Measurements from ENCODE around the gene GPR37L1.

The GPR37L1 gene

DNA sequence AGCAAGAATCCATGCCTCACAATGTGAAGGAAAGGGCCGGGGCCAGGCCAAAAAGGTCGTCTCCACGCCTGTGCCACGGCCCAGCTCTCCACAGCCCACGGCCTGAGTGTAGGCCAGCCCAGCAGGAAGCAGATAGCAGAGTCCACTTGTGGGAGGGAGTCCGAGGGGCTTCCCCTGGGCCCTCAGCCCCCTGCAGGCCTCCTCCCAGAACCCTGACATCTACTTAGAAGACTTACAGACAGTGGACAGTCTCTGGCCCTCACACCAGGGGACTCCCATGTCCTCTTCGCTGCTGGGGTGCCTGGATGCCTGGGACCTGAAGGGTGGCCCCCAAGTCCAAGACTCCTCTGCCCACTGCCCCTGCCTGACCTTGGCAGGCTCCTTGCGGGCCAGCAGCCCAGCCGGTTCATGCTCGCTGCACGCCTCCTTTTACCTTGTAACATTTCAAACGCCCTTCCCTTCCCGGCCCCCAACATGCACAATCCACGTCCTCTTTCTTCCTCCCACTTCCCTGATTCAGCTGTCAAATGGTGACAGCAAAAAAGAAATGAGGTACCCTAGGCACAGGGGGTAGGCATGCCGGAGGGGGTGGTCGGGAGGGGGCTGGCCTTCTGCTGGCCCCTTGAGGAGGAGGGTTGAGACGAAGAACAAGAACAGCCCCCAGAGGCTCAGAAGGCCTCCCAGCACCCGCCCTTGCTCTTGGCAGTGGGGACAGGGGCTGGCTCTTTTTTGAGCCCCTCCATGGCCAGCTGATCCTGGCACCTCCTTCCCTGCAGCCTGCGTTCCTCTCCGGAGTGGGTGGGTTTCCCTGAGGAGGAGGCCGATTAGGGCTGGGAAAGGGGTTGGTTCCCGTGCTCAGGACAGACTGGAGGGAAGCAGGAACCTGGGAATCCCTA is 38.7 kb downstream of the GPR37L1 start:
- TF ChIP-seq, protein P1, sequence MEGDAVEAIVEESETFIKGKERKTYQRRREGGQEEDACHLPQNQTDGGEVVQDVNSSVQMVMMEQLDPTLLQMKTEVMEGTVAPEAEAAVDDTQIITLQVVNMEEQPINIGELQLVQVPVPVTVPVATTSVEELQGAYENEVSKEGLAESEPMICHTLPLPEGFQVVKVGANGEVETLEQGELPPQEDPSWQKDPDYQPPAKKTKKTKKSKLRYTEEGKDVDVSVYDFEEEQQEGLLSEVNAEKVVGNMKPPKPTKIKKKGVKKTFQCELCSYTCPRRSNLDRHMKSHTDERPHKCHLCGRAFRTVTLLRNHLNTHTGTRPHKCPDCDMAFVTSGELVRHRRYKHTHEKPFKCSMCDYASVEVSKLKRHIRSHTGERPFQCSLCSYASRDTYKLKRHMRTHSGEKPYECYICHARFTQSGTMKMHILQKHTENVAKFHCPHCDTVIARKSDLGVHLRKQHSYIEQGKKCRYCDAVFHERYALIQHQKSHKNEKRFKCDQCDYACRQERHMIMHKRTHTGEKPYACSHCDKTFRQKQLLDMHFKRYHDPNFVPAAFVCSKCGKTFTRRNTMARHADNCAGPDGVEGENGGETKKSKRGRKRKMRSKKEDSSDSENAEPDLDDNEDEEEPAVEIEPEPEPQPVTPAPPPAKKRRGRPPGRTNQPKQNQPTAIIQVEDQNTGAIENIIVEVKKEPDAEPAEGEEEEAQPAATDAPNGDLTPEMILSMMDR (IDR thresholded peaks at IDR 0.05), result no peak
- intact Hi-C loops (cut with DNase I; ENCODE audit: low total_unique reads), result no loop called here
- no peaks in the 10 kb centered on the region for H3K27me3 ChIP-seq
- H3K9me3 ChIP-seq, result no peaks in the 10 kb centered on the region
- H3K4me1 ChIP-seq, result peaks cover 0 to 3% (median 0%) of the 10 kb centered on the region in 4 donors
- DNase-seq, result no peak
- H3K36me3 ChIP-seq, result no peaks in the 10 kb centered on the region
- no peak overlapping the region for H3K27ac ChIP-seq
- no peak overlapping the region for H3K4me3 ChIP-seq

DNA sequence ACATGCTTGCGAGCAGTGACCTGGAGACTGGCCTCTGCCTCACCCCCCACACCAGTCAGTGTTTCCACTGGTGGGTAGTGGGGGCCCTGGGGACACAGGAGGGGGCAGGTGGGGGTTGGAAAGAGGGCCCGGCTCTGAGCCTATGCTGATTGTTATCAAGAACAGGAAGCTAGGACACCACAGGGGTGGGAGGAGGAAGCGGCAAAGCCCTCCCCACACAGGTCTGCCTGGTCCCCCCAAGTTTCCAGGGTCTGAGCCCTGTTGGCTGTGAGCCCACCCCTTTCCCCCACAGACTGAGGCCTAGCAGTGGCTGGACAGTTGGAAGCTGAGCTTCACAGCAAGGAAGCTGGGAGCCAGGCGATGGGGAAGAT is 39.3 kb downstream of the GPR37L1 start:
- H3K27ac ChIP-seq, result no peak overlapping the region

DNA sequence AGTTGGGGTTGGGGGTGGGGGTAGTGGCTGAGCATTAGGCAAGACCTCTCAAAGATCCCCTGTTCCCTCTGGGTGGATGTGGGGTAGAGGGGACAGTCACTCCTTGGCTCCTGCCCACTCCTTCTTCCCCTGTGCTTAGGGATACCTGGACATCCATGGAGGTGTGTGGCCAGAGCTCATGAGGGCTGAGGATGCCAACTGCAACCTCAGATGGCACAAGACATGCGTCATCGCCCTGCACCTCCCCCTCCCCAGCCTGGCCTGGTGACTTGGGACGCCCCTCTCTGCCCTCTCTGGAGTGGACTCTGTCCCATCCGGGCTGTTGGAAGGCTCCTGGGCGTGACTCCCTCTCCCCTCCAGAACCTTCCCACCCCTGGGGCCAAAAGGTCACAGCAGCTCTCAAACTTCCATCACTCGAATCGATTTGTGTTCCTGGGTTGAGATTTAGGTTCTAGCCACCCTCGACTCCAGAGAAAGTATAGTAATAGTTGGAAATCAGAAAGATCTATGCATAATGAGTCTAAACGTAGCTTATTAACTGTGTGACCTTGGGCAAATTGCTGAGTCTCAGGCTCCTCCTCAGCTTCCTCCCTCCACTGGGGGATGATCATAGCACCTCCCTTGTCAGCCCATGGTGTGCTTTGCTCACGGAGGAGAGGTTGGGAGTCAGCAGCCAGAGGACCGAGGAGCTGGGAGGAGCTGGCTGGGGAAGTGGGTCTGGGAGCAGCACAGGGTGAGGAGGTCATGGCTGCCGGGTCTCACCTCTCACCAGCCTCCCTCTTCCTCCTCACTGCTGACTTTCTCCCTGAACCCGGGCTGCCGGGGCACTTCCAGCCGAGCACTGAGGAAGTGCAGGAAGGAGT is 39.9 kb downstream of the GPR37L1 start:
- H3K36me3 ChIP-seq, result no peaks in the 10 kb centered on the region
- peaks cover 0 to 3% (median 0%) of the 10 kb centered on the region in 4 donors for H3K4me1 ChIP-seq
- no peak for DNase-seq
- H3K4me3 ChIP-seq, result no peak overlapping the region
- H3K27ac ChIP-seq, result no peak overlapping the region
- intact Hi-C loops (cut with DNase I; ENCODE audit: low total_unique reads), result no loop called here
- TF ChIP-seq, protein P1 (IDR thresholded peaks at IDR 0.05), result no peak
- H3K27me3 ChIP-seq, result no peaks in the 10 kb centered on the region
- H3K9me3 ChIP-seq, result no peaks in the 10 kb centered on the region

More for the DNA sequence above, 39.3 kb downstream of the GPR37L1 start:
- no peak overlapping the region for H3K4me3 ChIP-seq
- H3K36me3 ChIP-seq, result no peaks in the 10 kb centered on the region
- peaks cover 0 to 3% (median 0%) of the 10 kb centered on the region in 4 donors for H3K4me1 ChIP-seq
- no peaks in the 10 kb centered on the region for H3K9me3 ChIP-seq
- TF ChIP-seq, protein P1 (IDR thresholded peaks at IDR 0.05), result no peak
- H3K27me3 ChIP-seq, result no peaks in the 10 kb centered on the region
- DNase-seq, result no peak
- intact Hi-C loops (cut with DNase I; ENCODE audit: low total_unique reads), result no loop called here

DNA sequence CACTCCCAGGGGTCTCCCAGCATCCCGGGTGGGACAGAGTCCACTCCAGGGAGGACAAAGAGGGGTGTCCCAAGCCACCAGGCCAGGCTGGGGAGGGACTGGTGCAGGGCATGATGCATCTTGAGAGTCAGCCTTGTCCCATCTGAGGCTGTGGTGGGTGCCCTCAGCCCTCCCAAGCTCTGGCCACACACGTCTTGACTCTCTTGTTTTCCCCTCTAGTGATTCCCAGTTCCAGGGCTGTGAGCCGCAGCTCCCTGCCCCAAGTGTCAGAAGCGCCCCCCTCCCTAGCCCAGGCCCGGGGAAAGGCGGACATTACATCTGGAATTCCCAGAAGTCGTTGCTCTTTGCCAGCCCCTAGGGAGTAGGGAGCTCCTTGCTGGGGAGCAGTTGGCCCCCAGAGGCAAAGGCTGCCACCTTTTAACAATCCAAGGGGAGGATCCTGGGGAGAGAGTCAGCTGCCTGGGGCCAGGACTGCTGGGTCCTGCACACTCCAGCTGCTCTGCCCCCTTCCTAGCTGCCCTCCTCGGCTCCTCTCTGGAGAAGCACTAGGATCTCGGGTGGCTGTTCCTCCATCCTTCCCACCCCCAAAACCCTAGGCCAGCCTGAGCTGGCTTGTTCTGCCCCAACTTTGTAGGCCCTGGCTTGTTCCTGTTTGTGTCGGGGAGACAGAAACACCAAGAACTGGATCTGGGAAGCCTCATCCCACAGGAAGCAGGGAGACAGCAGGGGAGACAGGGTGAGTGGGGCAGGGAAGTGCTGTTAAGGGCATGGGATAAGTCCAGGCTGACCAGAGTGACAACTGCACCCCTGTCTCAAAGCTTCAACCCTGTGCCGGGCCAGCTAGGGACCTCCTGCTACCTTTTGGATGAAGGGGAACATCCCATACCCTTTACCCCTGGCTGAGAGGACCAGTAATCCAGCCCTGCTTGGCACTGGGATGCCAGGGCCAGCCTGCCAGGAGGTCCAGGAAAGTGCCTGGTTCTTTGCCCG is 40.9 kb downstream of the GPR37L1 start:
- Histone ChIP-seq H3K4me1 (peaks cover 0 to 3% (median 0%) of the 10 kb centered on the region in 4 donors), H3K27me3 (no peaks in the 10 kb centered on the region), H3K27ac (no peak overlapping the region), H3K36me3 (no peaks in the 10 kb centered on the region), H3K4me3 (no peak overlapping the region), H3K9me3 (no peaks in the 10 kb centered on the region)
- intact Hi-C loops (cut with DNase I; ENCODE audit: low total_unique reads), result no loop called here
- TF ChIP-seq, protein P1 (IDR thresholded peaks at IDR 0.05), result no peak
- DNase-seq, result no peak
